Pancreas (tissue), 10 donors: ENCODE data around the gene RAG1. TPM values are rescaled to one million over a fixed set of nuclear protein-coding genes. Genes with fewer than 3 reads are reported as not detected.

Experiments
- ATAC-seq, 4 donors: fragments of 200-7000 bp; cut with Tn5 transposase; one replicate each; pipeline versions ENCODE4 v1.8.0 to v1.9.1; 2020; ENCODE audit warnings: mild to moderate bottlenecking in 4 of 4, moderate library complexity in 4 of 4
- DNase-seq, 6 donors: peaks; one replicate each; pipeline ENCODE4 v3.0.0-alpha.2; 2020
- FAIRE-seq: peaks from 2 replicates; lab custom pipeline; 2012; peaks lifted over from hg19 to GRCh38; lab: Jason Lieb, UNC
- H3K27ac ChIP-seq, 4 donors: fragments of 200-600 bp; sonication (generic); 1 replicate in 3 of 4; 2 replicates in 1 of 4; pipeline versions ENCODE4 v1.5.0 to v1.8.0; 2020
- H3K27me3 ChIP-seq, 4 donors: fragments of 200-600 bp; one replicate each; pipeline ENCODE4 v1.8.0; 2021
- H3K36me3 ChIP-seq, 3 donors: fragments of 200-600 bp; sonication (generic) in 1 of 3; one replicate each; pipeline versions ENCODE4 v1.5.0 to v1.8.0; 2020 to 2021
- H3K4me1 ChIP-seq, 3 donors: fragments of 200-600 bp; one replicate each; pipeline ENCODE4 v1.8.0; 2021
- H3K4me3 ChIP-seq, 4 donors: fragments of 200-600 bp; sonication (generic) in 2 of 4; one replicate each; pipeline versions ENCODE4 v1.5.0 to v1.8.0; 2020 to 2021
- H3K9me3 ChIP-seq, 4 donors: fragments of 200-600 bp; one replicate each; pipeline ENCODE4 v1.8.0; 2021
- WGBS, 2 donors: extraction: QIAGEN DNeasy Blood & Tissue Kit; methylation state at CpG; one replicate each; pipeline ENCODE4 v1.1.7; 2013; 5-methylcytosine and 5-hydroxymethylcytosine counted together
- intact Hi-C, 3 donors: fragments of 100-400 bp; cut with DNase I; formaldehyde crosslinking; loops; one replicate each; pipeline versions ENCODE4 v1.11.1 to v1.14.2; 2022
- polyA plus RNA-seq, 2 donors: library from polyadenylated mRNA; stranded (reverse); fragments of 200-250 nt; gene quantifications; one replicate each; pipeline ENCODE4 v1.2.3, GENCODE V29; 2013
- total RNA-seq, 6 donors: library from RNA; stranded (reverse); fragmentation: NEBNext Ultra II Directional in 4 of 6; extraction: Animal tissue kit (Norgen Biotek cat#: 25700) in 4 of 6; gene quantifications; one replicate each; pipeline versions ENCODE4 v1.2.1 to v1.2.4, GENCODE V29; 2021 to 2023
- TF ChIP-seq, protein P1 (sequence below), 4 donors: fragments of 200-600 bp; sonication (generic) in 3 of 4; IDR thresholded peaks; one replicate each; pipeline versions ENCODE4 v1.5.0 to v1.8.0; 2021; ENCODE audit warnings: antibody characterized with exemption in 4 of 4
- donor health status: healthy with polysubstance abuse.
- donor health status: DM: no; HTN: no; CAD: no; lungs with moderate emphysema.
- donor health status: DM: no; HTN: no; CAD: no.
- donor health status: control.
- donor health status: control.
- donor health status: Bipolar disorder and iron deficiency.
- donor health status: DM: yes; HTN: yes; CAD: no.
- donor health status: DM: no; HTN: no; CAD: no.
- donor health status: DM: no; HTN: no; CAD: no.
- donor health status: DM: yes; HTN: yes; CAD: no.

RAG1 gene
- total and polyA plus RNA-seq, 8 donors = 0.13 to 0.81 (median 0.51) TPM

DNA sequence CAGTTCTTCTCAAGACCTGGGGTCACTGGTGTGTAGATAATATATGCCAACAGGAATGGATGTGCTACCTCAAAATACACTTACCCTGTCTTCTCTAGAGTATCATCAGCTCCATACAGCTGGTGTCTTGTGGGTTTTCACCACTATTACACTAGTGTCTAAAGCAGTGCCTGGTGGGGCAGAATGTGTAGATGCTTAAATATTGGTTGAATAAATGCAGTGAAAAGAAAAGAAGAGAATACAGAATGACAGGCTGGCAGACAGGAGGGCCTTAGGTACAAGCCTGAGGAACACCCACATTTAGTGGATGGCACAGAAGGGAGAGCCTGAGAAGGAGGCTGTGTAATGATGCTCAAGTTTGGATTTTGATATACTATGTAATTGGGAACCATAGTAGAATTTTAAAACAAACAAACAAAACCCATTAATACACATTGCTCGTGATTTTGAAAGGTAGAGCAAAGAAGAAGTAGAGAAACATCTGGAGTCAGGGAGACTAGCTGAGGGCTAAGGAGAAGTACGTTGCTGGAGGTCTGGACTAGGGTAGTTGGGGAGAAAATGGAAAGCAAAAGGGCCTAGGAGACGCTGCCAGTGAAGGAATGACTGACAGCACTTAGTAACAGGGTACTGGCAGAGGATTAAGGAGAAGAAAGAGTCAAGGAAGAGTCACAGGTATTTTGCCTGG lies 50.7 kb downstream of the RAG1 start:
- intact Hi-C loops = no loop called here
- no peak overlapping the region for H3K4me3 ChIP-seq
- H3K27ac ChIP-seq = no peak overlapping the region
- 85 to 86% methylated on average over 3 of the region's 3 CpGs for WGBS, 2 donors
- H3K36me3 ChIP-seq = no peaks in the 10 kb centered on the region
- TF ChIP-seq, protein P1, sequence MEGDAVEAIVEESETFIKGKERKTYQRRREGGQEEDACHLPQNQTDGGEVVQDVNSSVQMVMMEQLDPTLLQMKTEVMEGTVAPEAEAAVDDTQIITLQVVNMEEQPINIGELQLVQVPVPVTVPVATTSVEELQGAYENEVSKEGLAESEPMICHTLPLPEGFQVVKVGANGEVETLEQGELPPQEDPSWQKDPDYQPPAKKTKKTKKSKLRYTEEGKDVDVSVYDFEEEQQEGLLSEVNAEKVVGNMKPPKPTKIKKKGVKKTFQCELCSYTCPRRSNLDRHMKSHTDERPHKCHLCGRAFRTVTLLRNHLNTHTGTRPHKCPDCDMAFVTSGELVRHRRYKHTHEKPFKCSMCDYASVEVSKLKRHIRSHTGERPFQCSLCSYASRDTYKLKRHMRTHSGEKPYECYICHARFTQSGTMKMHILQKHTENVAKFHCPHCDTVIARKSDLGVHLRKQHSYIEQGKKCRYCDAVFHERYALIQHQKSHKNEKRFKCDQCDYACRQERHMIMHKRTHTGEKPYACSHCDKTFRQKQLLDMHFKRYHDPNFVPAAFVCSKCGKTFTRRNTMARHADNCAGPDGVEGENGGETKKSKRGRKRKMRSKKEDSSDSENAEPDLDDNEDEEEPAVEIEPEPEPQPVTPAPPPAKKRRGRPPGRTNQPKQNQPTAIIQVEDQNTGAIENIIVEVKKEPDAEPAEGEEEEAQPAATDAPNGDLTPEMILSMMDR (IDR thresholded peaks at IDR 0.05) = no peak
- no peaks in the 10 kb centered on the region for H3K9me3 ChIP-seq
- H3K4me1 ChIP-seq = peaks cover 0 to 6% (median 0%) of the 10 kb centered on the region in 3 donors
- ATAC-seq (no peak), FAIRE-seq (no peak), DNase-seq (no peak)
- no peaks in the 10 kb centered on the region for H3K27me3 ChIP-seq

DNA sequence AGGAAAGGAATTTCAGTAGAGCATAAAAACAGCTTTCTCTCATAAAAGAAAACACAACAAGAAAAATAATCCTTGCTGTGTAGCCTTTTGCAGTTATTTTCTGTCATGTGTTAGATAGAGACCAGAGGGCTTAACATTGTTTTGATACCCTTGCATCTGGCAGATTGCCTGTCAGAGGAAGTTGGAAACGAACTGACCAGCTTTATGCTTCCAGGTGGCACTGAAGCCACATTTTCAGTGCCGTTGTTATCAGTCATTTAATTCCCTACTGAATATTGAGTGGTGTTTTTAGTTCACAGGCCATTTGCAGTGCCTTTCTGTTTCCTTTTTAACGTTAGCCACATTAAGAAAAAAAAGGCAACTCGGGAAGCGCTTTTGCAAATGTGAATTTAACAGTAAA lies 51.7 kb downstream of the RAG1 start:
- no peaks in the 10 kb centered on the region for H3K36me3 ChIP-seq
- H3K27me3 ChIP-seq = no peaks in the 10 kb centered on the region
- ATAC-seq = no peak
- no peaks in the 10 kb centered on the region for H3K9me3 ChIP-seq
- intact Hi-C loops = no loop called here
- FAIRE-seq = no peak
- H3K27ac ChIP-seq = no peak overlapping the region
- 20 to 22% methylated on average over 5 of the region's 5 CpGs for WGBS, 2 donors
- H3K4me1 ChIP-seq = peaks cover 0 to 6% (median 0%) of the 10 kb centered on the region in 3 donors
- TF ChIP-seq, protein P1 (IDR thresholded peaks at IDR 0.05) = no peak
- no peak overlapping the region for H3K4me3 ChIP-seq
- no peak for DNase-seq

DNA sequence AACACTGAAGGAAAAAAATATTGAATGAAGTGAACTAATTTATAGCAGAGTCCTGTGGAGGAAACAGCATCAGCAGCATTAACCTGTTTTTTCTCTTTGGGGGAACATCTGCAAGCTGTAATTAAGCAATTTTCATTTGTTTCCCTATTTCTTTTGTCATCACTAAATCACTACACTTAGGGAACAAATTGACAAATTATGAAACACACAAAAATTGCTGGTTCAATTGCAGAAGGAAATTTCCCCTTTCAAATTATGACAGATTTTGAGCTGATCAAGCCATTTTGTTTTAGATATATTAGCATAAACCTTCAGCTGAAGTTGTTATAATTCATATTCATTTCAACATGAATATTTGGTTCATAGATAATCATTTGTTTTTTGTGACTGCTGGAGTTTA lies 52.4 kb downstream of the RAG1 start:
- no peak for DNase-seq
- no peaks in the 10 kb centered on the region for H3K9me3 ChIP-seq
- ATAC-seq = no peak
- no peak for FAIRE-seq
- peaks cover 0 to 6% (median 0%) of the 10 kb centered on the region in 3 donors for H3K4me1 ChIP-seq
- intact Hi-C loops = loop anchor here in 1 of 3 donors (5.0 kb wide), 1 partner anchor 53 kb away; the partner anchor contains the start of gene RAG1
- H3K36me3 ChIP-seq = no peaks in the 10 kb centered on the region
- no peak overlapping the region for H3K4me3 ChIP-seq
- TF ChIP-seq, protein P1 (IDR thresholded peaks at IDR 0.05) = no peak
- H3K27me3 ChIP-seq = no peaks in the 10 kb centered on the region
- no peak overlapping the region for H3K27ac ChIP-seq

DNA sequence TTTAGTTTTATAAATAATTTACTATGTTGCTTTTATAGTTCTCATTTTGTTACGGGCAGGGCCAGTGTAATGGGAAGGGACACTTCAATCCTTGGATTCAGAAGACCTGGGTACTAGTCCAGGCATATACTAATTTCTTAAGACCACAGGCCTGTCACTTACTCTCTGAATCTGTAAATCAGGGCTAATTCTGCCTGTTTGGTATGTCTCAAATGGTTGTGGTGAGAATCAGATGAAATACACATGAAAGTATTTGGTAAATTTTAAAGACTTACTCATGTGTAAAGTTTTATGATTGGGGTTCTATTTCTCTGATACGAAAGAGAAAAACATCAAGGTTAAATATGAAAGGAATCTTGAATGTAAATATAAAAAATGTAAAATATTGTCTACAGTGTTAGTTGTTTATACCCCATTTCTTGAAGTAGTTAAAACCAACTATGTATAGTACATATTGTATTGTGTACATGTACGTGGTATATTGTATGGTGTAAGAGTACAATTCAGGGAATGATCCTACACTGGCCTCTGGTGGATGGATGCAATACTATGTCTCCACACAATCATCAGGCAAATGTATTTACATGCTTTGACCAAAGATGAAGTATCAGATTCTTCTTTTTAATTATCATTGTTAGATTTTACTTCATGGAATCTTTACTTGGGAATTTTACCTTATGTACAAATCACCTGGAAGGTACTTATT lies 54.8 kb downstream of the RAG1 start:
- H3K27me3 ChIP-seq = no peaks in the 10 kb centered on the region
- H3K4me3 ChIP-seq = no peak overlapping the region
- ATAC-seq (peak in 3 of 4 donors; percentile 63 to 79 (median 67)), FAIRE-seq (peak; percentile 90), DNase-seq (no peak)
- 71 to 80% methylated on average over 3 of the region's 3 CpGs for WGBS, 2 donors
- H3K36me3 ChIP-seq = no peaks in the 10 kb centered on the region
- H3K4me1 ChIP-seq = peaks cover 0 to 6% (median 0%) of the 10 kb centered on the region in 3 donors
- intact Hi-C loops = loop anchor here in 1 of 3 donors (5.0 kb wide), 1 partner anchor 55 kb away; the partner anchor contains the start of gene RAG1
- H3K27ac ChIP-seq = no peak overlapping the region
- TF ChIP-seq, protein P1 (IDR thresholded peaks at IDR 0.05) = no peak
- no peaks in the 10 kb centered on the region for H3K9me3 ChIP-seq
